Brain microvascular endothelial cell (primary cell): Measurements from ENCODE around the gene MPG.
"Not testable (repeated sequence)": the region's sequence is repeated elsewhere in the genome, so short reads cannot be mapped to it uniquely, and the experiment has no call there.

ENCODE experiments used
- DNase-seq: peaks from one replicate; pipeline ENCODE4 v3.0.0-alpha.2; 2020
- H3K27ac ChIP-seq: fragments of 250-450 bp; sonication (Bioruptor Pico); 2 replicates; pipeline ENCODE4 v1.5.1; 2020; ENCODE audit warnings: mild to moderate bottlenecking, moderate library complexity
- H3K27me3 ChIP-seq: fragments of 250-450 bp; sonication (Bioruptor Pico); replicated peaks from 2 replicates; pipeline ENCODE4 v1.5.1; 2020; ENCODE audit warnings: mild to moderate bottlenecking
- H3K36me3 ChIP-seq: fragments of 250-450 bp; sonication (Bioruptor Pico); replicated peaks from 2 replicates; pipeline ENCODE4 v1.5.1; 2020; ENCODE audit warnings: mild to moderate bottlenecking
- H3K4me3 ChIP-seq: 2 replicates; pipeline ENCODE4 v1.5.1; 2011; ENCODE audit warnings: low read depth, mild to moderate bottlenecking, control low read depth, low read length, moderate library complexity
- CTCF ChIP-seq: IDR thresholded peaks from 2 replicates; pipeline ENCODE4 v1.5.1; 2011; ENCODE audit warnings: low read depth, mild to moderate bottlenecking, moderate library complexity, low read length, control low read depth, inconsistent platforms; ENCODE audit errors: missing control alignments
- in situ Hi-C: cut with HindIII; loops from 2 replicates; pipeline ENCODE4 v1.10.0; 2017; ENCODE audit warnings: low sequenced_read_pairs, low pct_ligation_motif_present

Gene MPG

GRCh38 chr16:122361-122760 is 44.3 kb downstream of the MPG start:
- no peak for DNase-seq
- TF ChIP-seq CTCF: no peak
- in situ Hi-C loops: no loop called here
- H3K27me3 ChIP-seq: no peaks in the 10 kb centered on the region
- no peak overlapping the region for H3K27ac ChIP-seq
- no peak overlapping the region for H3K4me3 ChIP-seq
- no peaks in the 10 kb centered on the region for H3K36me3 ChIP-seq

DNA sequence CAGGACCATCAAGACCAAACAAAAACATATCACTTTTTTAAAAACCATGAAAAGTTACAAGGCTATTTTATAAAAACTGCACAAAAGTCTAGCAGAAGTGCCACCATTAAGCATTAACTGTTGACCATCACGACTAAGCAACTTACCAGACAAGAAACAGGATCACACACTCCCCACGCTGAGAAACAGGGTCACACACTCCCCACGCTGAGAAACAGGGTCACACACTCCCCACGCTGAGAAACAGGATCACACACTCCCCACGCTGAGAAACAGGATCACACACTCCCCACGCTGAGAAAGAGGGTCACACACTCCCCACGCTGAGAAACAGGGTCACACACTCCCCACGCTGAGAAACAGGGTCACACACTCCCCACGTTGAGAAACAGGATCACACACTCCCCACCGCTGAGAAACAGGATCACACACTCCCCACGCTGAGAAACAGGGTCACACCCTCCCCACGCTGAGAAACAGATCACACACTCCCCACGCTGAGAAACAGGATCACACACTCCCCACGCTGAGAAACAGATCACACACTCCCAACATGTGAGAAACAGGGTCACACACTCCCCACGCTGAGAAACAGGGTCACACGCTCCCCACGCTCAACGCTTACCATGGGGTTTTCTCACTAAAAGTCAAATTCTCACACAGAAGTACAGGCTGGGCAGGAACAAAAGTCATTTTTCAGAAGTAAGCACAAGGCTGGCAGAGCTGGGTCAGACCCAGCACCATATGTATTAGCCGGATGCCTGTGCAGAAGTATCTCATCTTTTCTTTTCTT is 45.7 kb downstream of the MPG start:
- H3K36me3 ChIP-seq, H3K4me3 ChIP-seq, H3K27me3 ChIP-seq, in situ Hi-C loops, DNase-seq, H3K27ac ChIP-seq: not testable (repeated sequence)

- TF ChIP-seq CTCF: no peak
- no peak overlapping the region for H3K4me3 ChIP-seq
- in situ Hi-C loops: no loop called here
- no peak for DNase-seq
- H3K27me3 ChIP-seq: no peaks in the 10 kb centered on the region
- H3K27ac ChIP-seq: no peak overlapping the region
- no peaks in the 10 kb centered on the region for H3K36me3 ChIP-seq
Measured at GRCh38 chr16:125011-125410, 47.0 kb downstream of the MPG start.

GRCh38 chr16:129075-129474 is 51.0 kb downstream of the MPG start:
- Histone ChIP-seq H3K27me3 (no peaks in the 10 kb centered on the region), H3K4me3 (no peak overlapping the region), H3K27ac (no peak overlapping the region), H3K36me3 (no peaks in the 10 kb centered on the region)
- no peak for DNase-seq
- TF ChIP-seq CTCF: no peak
- in situ Hi-C loops: no loop called here

DNA sequence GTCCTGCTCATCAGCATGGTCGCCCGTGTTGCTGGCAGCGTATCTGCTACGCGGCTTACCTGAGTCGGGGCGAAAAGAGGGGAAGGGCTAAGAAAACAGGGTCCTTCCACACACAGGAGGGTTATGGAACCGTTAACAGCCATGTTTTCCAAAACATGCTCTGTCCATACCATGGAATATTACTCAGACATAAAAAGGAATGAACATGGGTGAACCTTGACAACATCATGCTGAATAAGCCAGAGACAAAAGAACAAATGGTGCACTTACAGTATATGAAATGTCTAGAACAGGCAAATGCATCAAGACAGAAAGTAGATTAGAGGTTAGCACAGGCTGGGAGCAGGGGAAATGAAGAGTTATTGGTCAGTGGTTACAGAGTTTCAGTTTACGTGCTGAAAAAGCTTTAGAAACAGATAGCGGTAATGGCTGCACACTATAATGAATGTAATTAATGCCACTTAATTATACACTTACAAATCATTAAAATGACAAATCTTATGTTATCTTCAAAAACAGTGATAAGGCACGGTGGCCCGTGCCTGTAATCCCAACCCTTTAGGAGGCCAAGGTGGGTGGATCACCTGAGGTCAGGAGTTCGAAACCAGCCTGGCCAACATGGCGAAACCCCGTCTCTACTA is 52.6 kb downstream of the MPG start:
- in situ Hi-C loops: no loop called here
- no peak for DNase-seq
- no peak overlapping the region for H3K27ac ChIP-seq
- H3K27me3 ChIP-seq: no peaks in the 10 kb centered on the region
- no peak overlapping the region for H3K4me3 ChIP-seq
- no peak for TF ChIP-seq CTCF
- H3K36me3 ChIP-seq: no peaks in the 10 kb centered on the region

DNA sequence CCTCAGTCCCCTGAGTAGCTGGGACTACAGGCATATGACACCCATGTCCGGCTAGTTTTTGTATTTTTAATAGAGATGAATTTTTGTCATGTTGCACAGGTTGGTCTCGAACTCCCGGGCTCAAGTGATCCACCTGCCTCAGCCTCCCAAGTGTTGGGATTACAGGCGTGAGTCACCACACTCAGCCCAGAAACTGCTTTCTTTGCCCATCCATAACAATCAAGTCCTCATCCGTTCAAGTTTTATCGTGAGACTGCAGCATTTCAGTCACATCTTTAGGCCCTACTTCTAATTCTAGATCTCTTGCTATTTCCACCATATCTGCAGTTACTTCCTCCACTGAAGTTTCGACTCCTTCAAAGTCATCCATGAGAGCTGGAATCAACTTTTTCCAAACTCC is 54.1 kb downstream of the MPG start:
- no peak for TF ChIP-seq CTCF

More for the DNA sequence above, 54.1 kb downstream of the MPG start:
- in situ Hi-C loops: no loop called here
- Histone ChIP-seq H3K36me3 (no peaks in the 10 kb centered on the region), H3K27ac (no peak overlapping the region), H3K4me3 (no peak overlapping the region), H3K27me3 (no peaks in the 10 kb centered on the region)
- no peak for DNase-seq
